ENCODE data around the gene PRIMA1. TPM values are rescaled to one million over a fixed set of nuclear protein-coding genes. Genes with fewer than 3 reads are reported as not detected.
A peak's percentile ranks its signal among the peaks of the same experiment; 100 is the strongest.
"Not testable (repeated sequence)": the region's sequence is repeated elsewhere in the genome, so short reads cannot be mapped to it uniquely, and the experiment has no call there.

PRIMA1 gene
- total RNA-seq, 4 donors from 2014 or later = 2.6 to 9.0 (median 4.1) TPM

DNA sequence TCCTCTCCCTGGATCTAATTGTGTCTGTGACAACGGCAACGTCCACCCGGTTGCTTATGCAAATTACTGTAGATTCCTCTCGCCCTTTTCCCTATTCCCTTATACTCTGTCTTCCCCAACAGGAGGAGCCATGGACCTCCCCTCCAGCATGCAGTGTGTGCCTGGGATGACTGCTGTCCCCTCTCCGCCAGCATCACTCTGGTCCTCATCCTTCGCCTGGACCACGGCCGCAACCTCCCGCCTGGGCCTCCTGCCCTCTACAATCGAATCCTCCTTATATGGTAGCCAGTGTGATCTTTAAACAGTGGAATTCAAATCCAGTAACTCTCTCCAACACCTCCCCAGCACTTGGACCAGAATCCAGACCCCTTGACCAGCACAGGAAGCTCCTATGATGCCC, 30.6 kb upstream of the PRIMA1 start:
- TF ChIP-seq, protein P1, sequence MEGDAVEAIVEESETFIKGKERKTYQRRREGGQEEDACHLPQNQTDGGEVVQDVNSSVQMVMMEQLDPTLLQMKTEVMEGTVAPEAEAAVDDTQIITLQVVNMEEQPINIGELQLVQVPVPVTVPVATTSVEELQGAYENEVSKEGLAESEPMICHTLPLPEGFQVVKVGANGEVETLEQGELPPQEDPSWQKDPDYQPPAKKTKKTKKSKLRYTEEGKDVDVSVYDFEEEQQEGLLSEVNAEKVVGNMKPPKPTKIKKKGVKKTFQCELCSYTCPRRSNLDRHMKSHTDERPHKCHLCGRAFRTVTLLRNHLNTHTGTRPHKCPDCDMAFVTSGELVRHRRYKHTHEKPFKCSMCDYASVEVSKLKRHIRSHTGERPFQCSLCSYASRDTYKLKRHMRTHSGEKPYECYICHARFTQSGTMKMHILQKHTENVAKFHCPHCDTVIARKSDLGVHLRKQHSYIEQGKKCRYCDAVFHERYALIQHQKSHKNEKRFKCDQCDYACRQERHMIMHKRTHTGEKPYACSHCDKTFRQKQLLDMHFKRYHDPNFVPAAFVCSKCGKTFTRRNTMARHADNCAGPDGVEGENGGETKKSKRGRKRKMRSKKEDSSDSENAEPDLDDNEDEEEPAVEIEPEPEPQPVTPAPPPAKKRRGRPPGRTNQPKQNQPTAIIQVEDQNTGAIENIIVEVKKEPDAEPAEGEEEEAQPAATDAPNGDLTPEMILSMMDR (IDR thresholded peaks at IDR 0.05) = no peak
- TF ChIP-seq POLR2A (IDR thresholded peaks at IDR 0.05) = no peak
- intact Hi-C loops (cut with DNase I; ENCODE audit: low total_unique reads) = no loop called here
- no peak overlapping the region for H3K4me3 ChIP-seq (ENCODE audit: low read depth, poor library complexity, severe bottlenecking)
- 92 to 94% methylated on average over 10 of the region's 10 CpGs for WGBS, 2 donors
- no peak for DNase-seq (ENCODE audit: low spot score in 2 of 2)

DNA sequence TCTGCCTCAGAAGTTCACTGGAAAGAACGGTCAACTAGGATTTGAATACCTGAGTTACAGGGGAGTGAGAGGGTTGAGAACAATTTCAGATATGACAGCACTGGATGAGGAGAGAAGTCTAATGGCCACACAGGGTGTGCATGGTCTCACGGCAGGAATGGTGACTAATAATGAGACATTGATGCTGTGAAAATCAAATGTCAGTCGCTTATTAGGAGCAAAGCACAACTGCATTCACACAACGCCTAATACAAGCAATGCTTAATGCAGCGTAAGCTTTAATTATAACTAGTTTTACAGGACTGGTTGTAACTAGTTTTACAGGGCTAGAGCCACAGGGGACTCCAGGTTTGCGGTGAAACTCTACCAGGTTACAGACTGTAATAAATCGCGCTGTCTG, 23.4 kb upstream of the PRIMA1 start:
- DNase-seq (ENCODE audit: low spot score in 2 of 2) = no peak
- 79 to 81% methylated on average over 8 of the region's 8 CpGs for WGBS, 2 donors
- intact Hi-C loops (cut with DNase I; ENCODE audit: low total_unique reads) = no loop called here
- H3K4me3 ChIP-seq (ENCODE audit: low read depth, poor library complexity, severe bottlenecking) = no peak overlapping the region
- TF ChIP-seq, protein P1 (IDR thresholded peaks at IDR 0.05) = no peak
- TF ChIP-seq POLR2A (IDR thresholded peaks at IDR 0.05) = no peak

DNA sequence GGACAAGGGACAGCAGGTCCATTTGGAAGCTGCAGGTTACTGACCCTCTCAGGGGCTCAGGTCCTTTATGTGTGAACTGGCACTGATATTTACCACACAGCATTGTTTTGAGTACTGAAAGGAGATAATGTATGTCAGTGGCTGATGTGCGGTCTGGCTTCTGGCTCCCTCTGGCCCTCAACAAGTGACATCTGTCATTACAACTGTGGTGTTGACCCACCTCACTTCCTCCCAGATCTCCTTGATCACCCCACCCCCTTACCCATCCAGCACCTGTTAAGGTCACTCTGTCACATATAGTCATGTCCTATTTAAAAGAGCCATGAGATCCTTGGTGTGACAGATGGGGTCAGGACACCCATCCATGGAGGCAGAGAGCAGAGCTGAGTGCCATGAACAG, 22.7 kb upstream of the PRIMA1 start:
- no peak for DNase-seq (ENCODE audit: low spot score in 2 of 2)
- intact Hi-C loops (cut with DNase I; ENCODE audit: low total_unique reads) = no loop called here
- WGBS, 2 donors = 89 to 94% methylated on average over 1 of the region's 1 CpG
- H3K4me3 ChIP-seq (ENCODE audit: low read depth, poor library complexity, severe bottlenecking) = no peak overlapping the region
- no peak for TF ChIP-seq POLR2A (IDR thresholded peaks at IDR 0.05)
- TF ChIP-seq, protein P1 (IDR thresholded peaks at IDR 0.05) = no peak

DNA sequence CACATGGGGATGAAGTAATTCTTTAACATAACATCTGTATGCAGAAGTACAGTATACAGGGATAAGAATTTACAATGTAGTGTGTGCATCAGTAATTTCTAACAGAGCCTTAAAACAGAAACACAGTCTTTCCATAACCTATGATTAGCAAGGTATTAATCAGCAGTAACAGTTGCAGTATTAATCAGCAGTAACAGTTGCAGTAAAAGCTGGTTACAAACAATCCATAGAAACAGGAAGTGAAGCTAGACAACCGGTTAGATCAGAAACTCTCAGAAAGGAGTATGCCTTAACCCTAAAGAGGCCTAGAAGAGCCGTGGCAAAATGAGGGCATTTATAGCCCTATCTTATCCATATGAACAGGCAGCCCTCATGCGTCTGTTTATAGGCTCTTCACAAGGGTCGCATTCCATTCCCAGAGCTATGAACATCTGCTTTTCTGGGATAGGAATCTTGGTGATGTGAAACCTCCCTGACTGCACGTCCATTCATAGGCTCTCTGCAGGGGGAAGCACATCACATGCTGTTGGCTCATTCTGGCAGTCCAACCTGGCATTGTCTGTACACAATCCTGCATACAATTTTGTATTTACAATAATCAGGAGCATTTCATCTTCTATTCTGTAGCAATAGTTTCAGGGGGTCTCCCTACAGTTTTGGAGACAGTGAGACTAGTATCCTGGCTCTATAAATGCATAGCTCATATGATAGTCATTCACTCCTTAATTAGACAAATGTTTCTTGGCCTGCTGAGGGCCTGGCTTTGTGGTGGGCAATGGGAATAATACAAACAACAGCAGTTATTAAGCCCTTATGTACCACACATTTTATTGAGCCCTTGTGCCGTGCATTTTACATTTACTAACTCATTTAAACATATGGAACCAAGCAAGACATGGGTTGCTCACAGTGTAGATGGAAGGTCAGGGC, 21.5 kb upstream of the PRIMA1 start:
- intact Hi-C loops (cut with DNase I; ENCODE audit: low total_unique reads); H3K4me3 ChIP-seq (ENCODE audit: low read depth, poor library complexity, severe bottlenecking); DNase-seq (ENCODE audit: low spot score in 2 of 2): not testable (repeated sequence)
- 63 to 68% methylated on average over 6 of the region's 6 CpGs for WGBS, 2 donors

DNA sequence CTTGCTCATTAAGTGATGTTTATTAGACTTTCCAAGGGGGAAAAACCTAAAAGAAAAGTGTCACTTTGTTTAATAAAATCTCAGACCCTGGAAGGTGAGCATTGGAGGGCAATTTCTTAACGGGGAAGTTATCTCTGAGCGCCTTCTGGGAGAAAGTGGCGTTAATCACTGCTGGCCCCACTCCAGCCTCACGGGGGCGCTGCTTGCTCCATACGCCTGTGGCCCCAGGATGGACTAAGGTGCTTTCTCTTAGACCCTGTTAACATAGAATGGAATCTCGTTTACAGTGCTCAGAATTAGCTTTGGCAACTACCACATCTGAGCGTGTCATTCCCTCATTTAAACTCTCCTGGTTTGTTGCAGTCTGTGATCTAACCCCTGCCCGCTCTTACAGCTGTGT, 16.4 kb upstream of the PRIMA1 start:
- TF ChIP-seq POLR2A (IDR thresholded peaks at IDR 0.05) = no peak
- TF ChIP-seq, protein P1 (IDR thresholded peaks at IDR 0.05) = no peak
- intact Hi-C loops (cut with DNase I; ENCODE audit: low total_unique reads) = no loop called here
- DNase-seq (ENCODE audit: low spot score in 2 of 2) = no peak
- H3K4me3 ChIP-seq (ENCODE audit: low read depth, poor library complexity, severe bottlenecking) = no peak overlapping the region
- 62 to 64% methylated on average over 9 of the region's 9 CpGs for WGBS, 2 donors

DNA sequence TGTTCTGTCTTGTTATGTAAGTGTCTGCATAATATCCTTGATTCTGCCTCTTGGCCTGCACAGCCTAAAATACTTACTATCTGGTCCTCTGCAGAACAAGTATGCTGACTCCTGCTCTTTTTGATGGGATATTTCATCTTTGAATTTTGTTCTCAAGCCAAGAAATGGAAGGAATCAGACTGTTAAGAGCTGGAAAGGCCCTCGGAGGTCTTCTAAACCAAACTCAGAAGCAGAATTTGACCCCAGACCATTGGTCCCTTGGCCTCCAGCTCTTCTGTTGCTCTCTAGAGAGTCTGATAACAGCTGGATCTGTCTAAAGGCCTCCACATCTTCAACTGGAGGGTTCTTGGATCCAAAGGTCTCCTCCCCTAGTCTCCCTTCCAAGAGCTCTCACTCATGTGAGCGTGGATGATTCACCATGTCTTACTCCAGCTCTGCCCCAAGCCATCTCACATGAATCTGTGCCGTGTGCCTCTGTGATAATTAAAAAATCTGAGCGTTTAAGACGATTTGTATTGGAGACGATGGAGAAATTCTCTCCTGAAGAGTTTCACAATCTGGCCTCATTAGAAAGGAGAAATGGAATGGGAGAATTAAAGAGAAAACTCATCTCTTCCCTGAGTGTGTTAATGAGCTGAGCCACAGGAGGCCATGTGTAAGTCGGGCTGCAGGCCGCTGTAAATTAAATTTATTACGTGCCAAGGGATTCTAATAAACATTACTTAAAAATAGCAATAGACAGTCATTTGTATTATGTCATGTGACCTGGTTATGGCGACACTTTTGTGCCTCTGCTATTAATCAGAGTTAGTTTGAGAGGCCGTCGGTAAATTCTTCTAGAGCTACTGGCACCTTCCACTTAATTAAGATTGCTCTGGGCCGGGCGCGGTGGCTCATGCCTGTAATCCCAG, 15.4 kb upstream of the PRIMA1 start:
- DNase-seq (ENCODE audit: low spot score in 2 of 2) = peak in 1 of 2 donors; percentile 53
- intact Hi-C loops (cut with DNase I; ENCODE audit: low total_unique reads) = no loop called here
- 33 to 59% methylated on average over 15 of the region's 15 CpGs for WGBS, 2 donors
- H3K4me3 ChIP-seq (ENCODE audit: low read depth, poor library complexity, severe bottlenecking) = no peak overlapping the region
- TF ChIP-seq, protein P1 (IDR thresholded peaks at IDR 0.05) = no peak
